HepG2 (cell line): ENCODE results near the gene CEP20. TPM values are rescaled to one million over a fixed set of nuclear protein-coding genes. Genes with fewer than 3 reads are reported as not detected.

ENCODE experiments used
- ATF5 ChIP-seq: sonication (generic); formaldehyde crosslinking; IDR thresholded peaks from 2 replicates; pipeline ENCODE4 v1.4.0; 2020; ENCODE audit warnings: mild to moderate bottlenecking, low read depth, missing genetic modification reagents
- BATF2 ChIP-seq: sonication (generic); formaldehyde crosslinking; IDR thresholded peaks from 2 replicates; pipeline ENCODE4 v1.8.0; 2022; ENCODE audit warnings: mild to moderate bottlenecking, missing genetic modification reagents, moderate library complexity
- ELF4 ChIP-seq: sonication (generic); formaldehyde crosslinking; IDR thresholded peaks from 2 replicates; pipeline ENCODE4 v1.5.0; 2020; ENCODE audit warnings: missing genetic modification reagents, mild to moderate bottlenecking, moderate library complexity, borderline replicate concordance
- FOXC1 ChIP-seq: sonication (generic); formaldehyde crosslinking; IDR thresholded peaks from 2 replicates; pipeline ENCODE4 v1.8.0; 2022; ENCODE audit warnings: mild to moderate bottlenecking, missing genetic modification reagents, borderline replicate concordance
- HMG20A ChIP-seq: IDR thresholded peaks from 2 replicates; pipeline ENCODE4 v1.6.1; 2016; ENCODE audit warnings: borderline replicate concordance
- HMGA1 ChIP-seq: sonication (generic); formaldehyde crosslinking; conservative IDR thresholded peaks from 2 replicates; pipeline ENCODE4 v1.4.0; 2020; ENCODE audit warnings: missing genetic modification reagents
- HOXA3 ChIP-seq: sonication (generic); formaldehyde crosslinking; IDR thresholded peaks from 2 replicates; pipeline ENCODE4 v1.5.0; 2020; ENCODE audit warnings: missing genetic modification reagents
- PITX1 ChIP-seq: sonication (generic); formaldehyde crosslinking; IDR thresholded peaks from 2 replicates; pipeline ENCODE4 v1.5.1; 2020; ENCODE audit warnings: mild to moderate bottlenecking, missing genetic modification reagents
- RFXAP ChIP-seq: sonication (generic); formaldehyde crosslinking; IDR thresholded peaks from 2 replicates; pipeline ENCODE4 v1.4.0; 2020; ENCODE audit warnings: missing genetic modification reagents, borderline replicate concordance
- SOX6 ChIP-seq, 2 experiments: fragments of 450-650 bp in 1 of 2; sonication (generic) in 1 of 2; formaldehyde crosslinking in 1 of 2; IDR thresholded peaks; 2 replicates each; pipeline versions ENCODE4 v1.4.0 to v1.6.1; 2017 to 2020; ENCODE audit warnings: antibody characterized with exemption in 1 of 2, mild to moderate bottlenecking in 1 of 2, missing genetic modification reagents in 1 of 2
- TOE1 ChIP-seq: sonication (generic); formaldehyde crosslinking; IDR thresholded peaks from 2 replicates; pipeline ENCODE4 v1.4.0; 2020; ENCODE audit warnings: mild to moderate bottlenecking, missing genetic modification reagents
- ZBTB7A ChIP-seq: sonication (generic); formaldehyde crosslinking; IDR thresholded peaks from 2 replicates; pipeline ENCODE4 v1.8.0; 2022; ENCODE audit warnings: mild to moderate bottlenecking, missing genetic modification reagents
- ZKSCAN5 ChIP-seq: sonication (generic); formaldehyde crosslinking; IDR thresholded peaks from 2 replicates; pipeline ENCODE4 v1.5.1; 2020; ENCODE audit warnings: mild to moderate bottlenecking, missing genetic modification reagents
- ZMYM2 ChIP-seq: sonication (generic); formaldehyde crosslinking; IDR thresholded peaks from 2 replicates; pipeline ENCODE4 v1.8.0; 2022; ENCODE audit warnings: mild to moderate bottlenecking, missing genetic modification reagents
- ZNF12 ChIP-seq: sonication (generic); formaldehyde crosslinking; IDR thresholded peaks from 2 replicates; pipeline ENCODE4 v1.5.0; 2020; ENCODE audit warnings: missing genetic modification reagents
- ZNF224 ChIP-seq: sonication (generic); formaldehyde crosslinking; IDR thresholded peaks from 2 replicates; pipeline ENCODE4 v1.5.0; 2020; ENCODE audit warnings: mild to moderate bottlenecking, missing genetic modification reagents
- ZNF256 ChIP-seq: sonication (generic); formaldehyde crosslinking; conservative IDR thresholded peaks from 2 replicates; pipeline ENCODE4 v1.4.0; 2020; ENCODE audit warnings: missing genetic modification reagents
- ZNF292 ChIP-seq: sonication (generic); formaldehyde crosslinking; IDR thresholded peaks from 2 replicates; pipeline ENCODE4 v1.8.1; 2022; ENCODE audit warnings: mild to moderate bottlenecking, low read depth, missing genetic modification reagents, borderline replicate concordance
- ZNF335 ChIP-seq: sonication (generic); formaldehyde crosslinking; IDR thresholded peaks from 2 replicates; pipeline ENCODE4 v1.4.0; 2020; ENCODE audit warnings: missing genetic modification reagents
- polyA plus RNA-seq, 8 experiments: library from polyadenylated mRNA; depleted of rRNA in 3 of 8; stranded (reverse) in 7 of 8; unstranded in 1 of 8; fragments of >200 nt; fragmentation: Illumina TruSeq in 4 of 8; extraction: Trizol in 4 of 8; gene quantifications; 2 replicates each; pipeline versions ENCODE4 v1.2.1 to v1.2.3, GENCODE V29; 2011 to 2016; ENCODE audit warnings: low read depth in 4 of 8, missing spikeins in 1 of 8, mixed read lengths in 1 of 8; ENCODE audit not compliant: insufficient read depth in 1 of 8
- total RNA-seq, 5 experiments: library from RNA; depleted of rRNA; stranded (reverse); fragments of >200 nt; fragmentation: Illumina TruSeq; extraction: Trizol; gene quantifications; 2 replicates each; pipeline ENCODE4 v1.2.3, GENCODE V29; 2016; ENCODE audit warnings: low read depth in 1 of 5
- TF ChIP-seq, protein P1 (sequence below): sonication (generic); formaldehyde crosslinking; IDR thresholded peaks from 2 replicates; pipeline ENCODE4; 2020; ENCODE audit warnings: missing genetic modification reagents, mild to moderate bottlenecking, borderline replicate concordance
- TF ChIP-seq, protein P2 (sequence below): sonication (generic); formaldehyde crosslinking; IDR thresholded peaks from 2 replicates; pipeline ENCODE4 v1.5.0; 2020; ENCODE audit warnings: mild to moderate bottlenecking, missing genetic modification reagents, borderline replicate concordance
- TF ChIP-seq, protein P3 (sequence below): sonication (generic); formaldehyde crosslinking; IDR thresholded peaks from 2 replicates; pipeline ENCODE4 v1.4.0; 2020; ENCODE audit warnings: missing genetic modification reagents

CEP20 gene
- total and polyA plus RNA-seq, 2 of the 13 experiments (the other 11 are each of a cell fraction or from before 2014, with no cell fraction given) = 53.0 to 54.1 TPM

DNA sequence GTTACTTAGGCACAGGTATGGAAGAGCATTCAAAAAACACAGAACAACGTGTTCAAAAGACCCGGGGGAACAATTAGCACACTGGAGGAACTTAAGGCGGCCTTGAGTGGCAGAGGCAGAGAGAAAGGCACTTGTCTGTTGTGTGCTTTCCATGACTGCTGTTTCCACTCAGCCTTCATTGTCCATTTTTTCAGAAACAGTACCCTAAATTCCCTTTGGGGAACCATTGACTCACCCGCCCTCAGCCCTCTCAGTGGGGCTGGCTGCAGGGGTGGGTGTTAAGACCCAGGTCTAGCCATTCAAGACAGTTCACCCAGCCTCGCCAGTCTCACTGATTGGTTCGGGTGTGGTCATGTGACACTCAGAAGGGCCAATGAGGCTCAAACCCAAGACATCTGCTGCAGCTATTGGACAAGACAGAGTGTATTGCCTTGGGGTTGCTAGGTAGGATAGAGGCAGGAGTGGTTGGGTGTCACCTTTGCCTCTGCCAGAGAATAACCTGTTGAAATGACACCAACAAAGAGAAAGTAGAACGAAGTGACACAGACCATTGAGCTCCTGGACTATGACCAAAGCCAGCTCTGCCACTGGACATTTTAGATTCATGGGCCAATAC is 19.6 kb upstream of the CEP20 start (continued):
- TF ChIP-seq ZNF12 (CRISPR knock-in tag) = no peak
- no peak for TF ChIP-seq ZNF256 (CRISPR knock-in tag)
- peak; percentile 100 for TF ChIP-seq RFXAP (CRISPR knock-in tag)
- no peak for TF ChIP-seq ZNF335 (CRISPR knock-in tag)
- TF ChIP-seq ZNF292 (CRISPR knock-in tag) = no peak
- TF ChIP-seq ZNF224 (CRISPR knock-in tag) = no peak
- no peak for TF ChIP-seq ATF5 (CRISPR knock-in tag)
- TF ChIP-seq ZKSCAN5 (CRISPR knock-in tag) = no peak
- TF ChIP-seq, protein P1, sequence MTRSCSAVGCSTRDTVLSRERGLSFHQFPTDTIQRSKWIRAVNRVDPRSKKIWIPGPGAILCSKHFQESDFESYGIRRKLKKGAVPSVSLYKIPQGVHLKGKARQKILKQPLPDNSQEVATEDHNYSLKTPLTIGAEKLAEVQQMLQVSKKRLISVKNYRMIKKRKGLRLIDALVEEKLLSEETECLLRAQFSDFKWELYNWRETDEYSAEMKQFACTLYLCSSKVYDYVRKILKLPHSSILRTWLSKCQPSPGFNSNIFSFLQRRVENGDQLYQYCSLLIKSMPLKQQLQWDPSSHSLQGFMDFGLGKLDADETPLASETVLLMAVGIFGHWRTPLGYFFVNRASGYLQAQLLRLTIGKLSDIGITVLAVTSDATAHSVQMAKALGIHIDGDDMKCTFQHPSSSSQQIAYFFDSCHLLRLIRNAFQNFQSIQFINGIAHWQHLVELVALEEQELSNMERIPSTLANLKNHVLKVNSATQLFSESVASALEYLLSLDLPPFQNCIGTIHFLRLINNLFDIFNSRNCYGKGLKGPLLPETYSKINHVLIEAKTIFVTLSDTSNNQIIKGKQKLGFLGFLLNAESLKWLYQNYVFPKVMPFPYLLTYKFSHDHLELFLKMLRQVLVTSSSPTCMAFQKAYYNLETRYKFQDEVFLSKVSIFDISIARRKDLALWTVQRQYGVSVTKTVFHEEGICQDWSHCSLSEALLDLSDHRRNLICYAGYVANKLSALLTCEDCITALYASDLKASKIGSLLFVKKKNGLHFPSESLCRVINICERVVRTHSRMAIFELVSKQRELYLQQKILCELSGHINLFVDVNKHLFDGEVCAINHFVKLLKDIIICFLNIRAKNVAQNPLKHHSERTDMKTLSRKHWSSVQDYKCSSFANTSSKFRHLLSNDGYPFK = no peak
- TF ChIP-seq PITX1 (CRISPR knock-in tag) = no peak
- no peak for TF ChIP-seq SOX6 (IDR thresholded peaks at IDR 0.05)
- TF ChIP-seq SOX6 (CRISPR knock-in tag; IDR thresholded peaks at IDR 0.05) = peak; percentile 43; the same call in 1 of the 2 replicates
- TF ChIP-seq HOXA3 (CRISPR knock-in tag) = 0 out of 2 replicates have a peak, but pooled peaks have one; percentile 19
- TF ChIP-seq HMG20A (CRISPR knock-in tag) = no peak
- TF ChIP-seq, protein P2, sequence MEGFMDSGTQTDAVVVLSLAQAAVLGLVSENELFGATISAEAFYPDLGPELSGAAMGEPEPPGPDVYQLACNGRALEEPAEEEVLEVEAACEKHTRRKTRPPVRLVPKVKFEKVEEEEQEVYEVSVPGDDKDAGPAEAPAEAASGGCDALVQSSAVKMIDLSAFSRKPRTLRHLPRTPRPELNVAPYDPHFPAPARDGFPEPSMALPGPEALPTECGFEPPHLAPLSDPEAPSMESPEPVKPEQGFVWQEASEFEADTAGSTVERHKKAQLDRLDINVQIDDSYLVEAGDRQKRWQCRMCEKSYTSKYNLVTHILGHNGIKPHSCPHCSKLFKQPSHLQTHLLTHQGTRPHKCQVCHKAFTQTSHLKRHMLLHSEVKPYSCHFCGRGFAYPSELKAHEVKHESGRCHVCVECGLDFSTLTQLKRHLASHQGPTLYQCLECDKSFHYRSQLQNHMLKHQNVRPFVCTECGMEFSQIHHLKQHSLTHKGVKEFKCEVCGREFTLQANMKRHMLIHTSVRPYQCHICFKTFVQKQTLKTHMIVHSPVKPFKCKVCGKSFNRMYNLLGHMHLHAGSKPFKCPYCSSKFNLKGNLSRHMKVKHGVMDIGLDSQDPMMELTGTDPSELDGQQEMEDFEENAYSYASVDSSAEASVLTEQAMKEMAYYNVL (CRISPR knock-in tag) = 0 out of 2 replicates have a peak, but pooled peaks have one; percentile 33
- no peak for TF ChIP-seq ZMYM2 (CRISPR knock-in tag)
- no peak for TF ChIP-seq TOE1 (CRISPR knock-in tag)
- TF ChIP-seq ZBTB7A (CRISPR knock-in tag) = no peak
- TF ChIP-seq HMGA1 (CRISPR knock-in tag) = no peak
- TF ChIP-seq FOXC1 (CRISPR knock-in tag) = no peak
- TF ChIP-seq ELF4 (CRISPR knock-in tag) = no peak
- TF ChIP-seq, protein P3, sequence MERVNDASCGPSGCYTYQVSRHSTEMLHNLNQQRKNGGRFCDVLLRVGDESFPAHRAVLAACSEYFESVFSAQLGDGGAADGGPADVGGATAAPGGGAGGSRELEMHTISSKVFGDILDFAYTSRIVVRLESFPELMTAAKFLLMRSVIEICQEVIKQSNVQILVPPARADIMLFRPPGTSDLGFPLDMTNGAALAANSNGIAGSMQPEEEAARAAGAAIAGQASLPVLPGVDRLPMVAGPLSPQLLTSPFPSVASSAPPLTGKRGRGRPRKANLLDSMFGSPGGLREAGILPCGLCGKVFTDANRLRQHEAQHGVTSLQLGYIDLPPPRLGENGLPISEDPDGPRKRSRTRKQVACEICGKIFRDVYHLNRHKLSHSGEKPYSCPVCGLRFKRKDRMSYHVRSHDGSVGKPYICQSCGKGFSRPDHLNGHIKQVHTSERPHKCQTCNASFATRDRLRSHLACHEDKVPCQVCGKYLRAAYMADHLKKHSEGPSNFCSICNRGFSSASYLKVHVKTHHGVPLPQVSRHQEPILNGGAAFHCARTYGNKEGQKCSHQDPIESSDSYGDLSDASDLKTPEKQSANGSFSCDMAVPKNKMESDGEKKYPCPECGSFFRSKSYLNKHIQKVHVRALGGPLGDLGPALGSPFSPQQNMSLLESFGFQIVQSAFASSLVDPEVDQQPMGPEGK (CRISPR knock-in tag) = no peak
- no peak for TF ChIP-seq BATF2 (CRISPR knock-in tag)
